ENCODE results near the gene RNF151.

Gene RNF151

GRCh38 chr16:1958715-1959268 is 7.9 kb upstream of the RNF151 start:
- H3K27ac ChIP-seq: peak overlapping the region; percentile 97
- no peak for TF ChIP-seq CTCF (conservative IDR thresholded peaks at IDR 0.05)
- no peak for TF ChIP-seq ZFX (IDR thresholded peaks at IDR 0.05)

GRCh38 chr16:1959269-1960039 is 7.2 kb upstream of the RNF151 start, which contains the start of gene NDUFB10:
Gene NDUFB10 (plus strand): TSS chr16:1959538. CDS start chr16:1959625, 87 bp downstream.
- H3K27ac ChIP-seq: peak within 1 kb of the TSS; percentile 97
- TF ChIP-seq CTCF (conservative IDR thresholded peaks at IDR 0.05) (peak; percentile 95), ZFX (IDR thresholded peaks at IDR 0.05) (peak; percentile 69; the same call in 1 of the 2 replicates)

GRCh38 chr16:1960665-1961630 is 5.7 kb upstream of the RNF151 start:
- TF ChIP-seq ZFX (IDR thresholded peaks at IDR 0.05) (peak; percentile 18; the same call in 1 of the 2 replicates), CTCF (conservative IDR thresholded peaks at IDR 0.05) (no peak)
- H3K27ac ChIP-seq: peak overlapping the region; percentile 97

- TF ChIP-seq ZFX (IDR thresholded peaks at IDR 0.05) (no peak; the same call in 1 of the 2 replicates), CTCF (conservative IDR thresholded peaks at IDR 0.05) (no peak)
- peak overlapping the region; percentile 97 for H3K27ac ChIP-seq
These were observed 5.0 kb upstream of the RNF151 start for GRCh38 chr16:1961651-1962067.

- H3K27ac ChIP-seq: peak overlapping the region; percentile 97
These were observed 4.2 kb upstream of the RNF151 start for GRCh38 chr16:1962161-1963153.

- TF ChIP-seq CTCF (conservative IDR thresholded peaks at IDR 0.05) (no peak; the same call in 1 of the 2 replicates), ZFX (IDR thresholded peaks at IDR 0.05) (no peak)
- peak overlapping the region; percentile 97 for H3K27ac ChIP-seq
These were observed 2.7 kb upstream of the RNF151 start for GRCh38 chr16:1963806-1964505.
